Left ventricle myocardium inferior (tissue), 1 donor: ENCODE results near the gene ARPP19. TPM values are rescaled to one million over a fixed set of nuclear protein-coding genes. Genes with fewer than 3 reads are reported as not detected.
A peak's percentile ranks its signal among the peaks of the same experiment; 100 is the strongest.
"Not testable (repeated sequence)": the region's sequence is repeated elsewhere in the genome, so short reads cannot be mapped to it uniquely, and the experiment has no call there.

Experiments
- DNase-seq: peaks from one replicate; pipeline ENCODE4 v3.0.0-alpha.2; 2020
- H3K27ac ChIP-seq: fragments of 200-600 bp; replicated peaks from 2 replicates; pipeline ENCODE4 v1.8.0; 2021
- H3K27me3 ChIP-seq: fragments of 200-600 bp; 2 replicates; pipeline ENCODE4 v1.8.0; 2021; ENCODE audit warnings: low read depth
- H3K36me3 ChIP-seq: fragments of 200-600 bp; 2 replicates; pipeline ENCODE4 v1.8.0; 2021
- H3K4me1 ChIP-seq: fragments of 200-600 bp; 2 replicates; pipeline ENCODE4 v1.8.0; 2021
- H3K4me3 ChIP-seq: fragments of 200-600 bp; 2 replicates; pipeline ENCODE4 v1.8.0; 2021; ENCODE audit warnings: mild to moderate bottlenecking, moderate library complexity
- H3K9me3 ChIP-seq: fragments of 200-600 bp; replicated peaks from 2 replicates; pipeline ENCODE4 v1.8.0; 2021
- intact Hi-C: fragments of 100-400 bp; cut with micrococcal nuclease; formaldehyde crosslinking; loops from one replicate; pipeline ENCODE4 v1.11.0; 2022
- total RNA-seq: library from RNA; stranded (reverse); fragmentation: NEBNext Ultra II Directional; extraction: Animal tissue kit (Norgen Biotek cat#: 25700); gene quantifications from one replicate; pipeline ENCODE4 v1.2.1, GENCODE V29; 2021
- TF ChIP-seq, protein P1 (sequence below): fragments of 200-600 bp; IDR thresholded peaks from 2 replicates; pipeline ENCODE4 v1.8.0; 2021; ENCODE audit warnings: antibody characterized with exemption, mild to moderate bottlenecking, borderline replicate concordance
- donor health status: DM: no; HTN: yes; CAD: no; lungs with severe emphysema.

Gene ARPP19
- total RNA-seq, 1 donor from 2014 or later, result 162 TPM

DNA sequence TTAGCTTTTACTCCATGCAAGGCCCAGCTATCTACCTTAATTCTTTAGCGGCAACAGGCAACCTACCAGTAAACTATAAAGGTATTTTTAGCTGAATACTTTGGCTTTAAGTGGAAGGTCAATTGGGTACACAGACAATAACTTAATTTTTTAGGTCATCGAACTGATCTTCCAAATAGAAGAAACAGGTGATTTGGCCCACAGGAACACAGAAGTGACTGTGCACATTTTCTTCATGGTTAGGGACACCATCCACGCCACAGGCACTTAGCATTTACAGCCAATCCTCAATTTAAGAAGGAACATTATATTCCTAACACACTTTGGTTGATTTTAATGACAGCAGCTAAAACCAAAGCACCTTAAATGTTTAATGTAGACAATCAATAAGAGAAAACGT lies 1.9 kb downstream of the ARPP19 start:
- TF ChIP-seq, protein P1, sequence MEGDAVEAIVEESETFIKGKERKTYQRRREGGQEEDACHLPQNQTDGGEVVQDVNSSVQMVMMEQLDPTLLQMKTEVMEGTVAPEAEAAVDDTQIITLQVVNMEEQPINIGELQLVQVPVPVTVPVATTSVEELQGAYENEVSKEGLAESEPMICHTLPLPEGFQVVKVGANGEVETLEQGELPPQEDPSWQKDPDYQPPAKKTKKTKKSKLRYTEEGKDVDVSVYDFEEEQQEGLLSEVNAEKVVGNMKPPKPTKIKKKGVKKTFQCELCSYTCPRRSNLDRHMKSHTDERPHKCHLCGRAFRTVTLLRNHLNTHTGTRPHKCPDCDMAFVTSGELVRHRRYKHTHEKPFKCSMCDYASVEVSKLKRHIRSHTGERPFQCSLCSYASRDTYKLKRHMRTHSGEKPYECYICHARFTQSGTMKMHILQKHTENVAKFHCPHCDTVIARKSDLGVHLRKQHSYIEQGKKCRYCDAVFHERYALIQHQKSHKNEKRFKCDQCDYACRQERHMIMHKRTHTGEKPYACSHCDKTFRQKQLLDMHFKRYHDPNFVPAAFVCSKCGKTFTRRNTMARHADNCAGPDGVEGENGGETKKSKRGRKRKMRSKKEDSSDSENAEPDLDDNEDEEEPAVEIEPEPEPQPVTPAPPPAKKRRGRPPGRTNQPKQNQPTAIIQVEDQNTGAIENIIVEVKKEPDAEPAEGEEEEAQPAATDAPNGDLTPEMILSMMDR, result no peak
- H3K36me3 ChIP-seq, result no peaks in the 10 kb centered on the region
- intact Hi-C loops, result no loop called here
- H3K27ac ChIP-seq, result peak overlapping the region; percentile 95
- H3K4me1 ChIP-seq, result peaks cover 69% of the 10 kb centered on the region
- DNase-seq, result no peak
- H3K4me3 ChIP-seq, result peak overlapping the region; percentile 90
- H3K9me3 ChIP-seq, result no peaks in the 10 kb centered on the region
- no peaks in the 10 kb centered on the region for H3K27me3 ChIP-seq

DNA sequence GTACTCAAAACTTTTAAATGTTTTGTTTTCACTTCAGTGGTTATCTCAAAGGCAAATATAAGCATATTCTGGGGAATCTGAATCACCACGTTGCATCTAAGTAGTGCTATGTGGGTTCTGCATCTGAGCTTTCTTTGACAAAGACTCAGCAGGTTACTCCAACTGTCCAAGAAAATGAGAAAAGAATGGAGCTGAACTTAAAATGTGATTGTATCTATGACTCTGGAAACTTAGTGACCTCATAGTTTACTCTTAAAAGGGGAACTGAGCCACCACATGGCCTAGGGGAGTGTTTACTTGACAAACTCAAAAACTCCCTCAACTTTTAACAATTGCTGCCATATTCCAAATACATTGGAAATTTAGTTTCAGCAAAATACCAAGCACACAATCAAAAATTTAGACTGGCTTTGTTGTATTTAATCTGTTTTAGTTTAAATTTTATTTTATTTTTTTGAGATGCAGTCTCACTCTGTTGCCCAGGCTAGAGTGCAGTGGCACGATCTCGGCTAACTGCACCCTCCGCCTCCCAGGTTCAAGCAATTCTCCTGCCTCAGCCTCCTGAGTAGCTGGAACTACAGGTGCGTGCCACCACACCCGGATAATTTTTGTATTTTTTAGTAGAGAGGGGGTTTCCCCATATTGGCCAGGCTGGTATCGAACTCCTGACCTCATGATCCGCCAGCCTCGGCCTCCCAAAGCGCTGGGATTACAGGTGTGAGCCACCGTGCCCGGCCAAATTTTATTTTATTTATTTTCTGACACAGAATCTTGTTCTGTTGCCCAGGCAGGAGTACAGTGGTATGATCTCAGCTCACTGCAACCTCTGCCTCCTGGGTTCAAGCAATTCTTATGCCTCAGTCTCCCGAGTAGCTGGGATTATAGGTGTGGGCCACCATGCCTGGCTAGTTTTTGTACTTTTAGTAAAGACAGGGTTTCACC lies 3.1 kb downstream of the ARPP19 start:
- peak overlapping the region; percentile 95 for H3K27ac ChIP-seq
- H3K36me3 ChIP-seq, DNase-seq, intact Hi-C loops, H3K27me3 ChIP-seq, H3K9me3 ChIP-seq: not testable (repeated sequence)
- H3K4me1 ChIP-seq, result peaks cover 81% of the 10 kb centered on the region
- peak overlapping the region; percentile 90 for H3K4me3 ChIP-seq

GRCh38 chr15:52563501-52564060 lies 5.2 kb downstream of the ARPP19 start:
- Histone ChIP-seq H3K27me3 (no peaks in the 10 kb centered on the region), H3K36me3 (no peaks in the 10 kb centered on the region), H3K9me3 (no peaks in the 10 kb centered on the region), H3K27ac (no peak overlapping the region), H3K4me3 (no peak overlapping the region), H3K4me1 (peaks cover 100% of the 10 kb centered on the region)
- intact Hi-C loops, result no loop called here
- TF ChIP-seq, protein P1, result no peak
- DNase-seq, result no peak

- peaks cover 95% of the 10 kb centered on the region for H3K4me1 ChIP-seq
- peaks cover 10% of the 10 kb centered on the region for H3K36me3 ChIP-seq
- no peak for DNase-seq
- no peaks in the 10 kb centered on the region for H3K27me3 ChIP-seq
- no peaks in the 10 kb centered on the region for H3K9me3 ChIP-seq
- H3K27ac ChIP-seq, result no peak overlapping the region
- no peak overlapping the region for H3K4me3 ChIP-seq
- intact Hi-C loops, result no loop called here
- TF ChIP-seq, protein P1, result no peak
Measured at GRCh38 chr15:52559575-52559974, 9.3 kb downstream of the ARPP19 start.

- no peak for DNase-seq
- TF ChIP-seq, protein P1, result no peak
- Histone ChIP-seq H3K27me3 (no peaks in the 10 kb centered on the region), H3K27ac (no peak overlapping the region), H3K4me1 (peaks cover 95% of the 10 kb centered on the region), H3K36me3 (peaks cover 10% of the 10 kb centered on the region), H3K4me3 (no peak overlapping the region), H3K9me3 (no peaks in the 10 kb centered on the region)
- intact Hi-C loops, result no loop called here
Measured at GRCh38 chr15:52559022-52559421, 9.8 kb downstream of the ARPP19 start.

DNA sequence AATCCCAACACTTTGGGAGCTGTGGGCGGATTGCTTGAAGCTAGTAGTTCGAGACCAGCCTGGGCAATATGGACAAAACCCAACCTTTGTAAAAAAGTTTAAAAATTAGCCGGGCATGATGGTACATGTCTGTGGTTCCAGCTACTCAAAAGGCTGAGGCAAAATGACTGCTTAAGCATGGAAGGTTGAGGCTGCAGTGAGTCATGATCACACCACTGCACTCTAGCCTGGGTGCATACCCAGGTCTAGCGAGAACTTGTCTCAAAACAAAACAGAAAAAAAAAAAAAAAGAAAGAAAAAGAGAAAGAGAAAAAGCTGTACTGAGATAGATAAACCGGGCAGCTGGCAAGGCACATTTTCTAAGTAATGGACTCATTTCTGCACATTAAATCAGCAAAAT lies 10.6 kb downstream of the ARPP19 start:
- Histone ChIP-seq H3K4me1 (peaks cover 95% of the 10 kb centered on the region), H3K4me3 (no peak overlapping the region), H3K27ac (no peak overlapping the region), H3K9me3 (no peaks in the 10 kb centered on the region), H3K27me3 (no peaks in the 10 kb centered on the region), H3K36me3 (peaks cover 10% of the 10 kb centered on the region)
- DNase-seq, result no peak
- intact Hi-C loops, result no loop called here
- TF ChIP-seq, protein P1, result no peak
